GM21360 (cell line): ENCODE results near the gene ADGRG4.
"Not testable (repeated sequence)": the region's sequence is repeated elsewhere in the genome, so short reads cannot be mapped to it uniquely, and the experiment has no call there.

Experiments
- ATAC-seq: cut with Tn5 transposase; IDR thresholded peaks from one replicate; pipeline ENCODE4 v1.9.1; 2021; ENCODE audit warnings: mild to moderate bottlenecking, moderate library complexity; ENCODE audit not compliant: unreplicated experiment

ADGRG4 gene, protein sequence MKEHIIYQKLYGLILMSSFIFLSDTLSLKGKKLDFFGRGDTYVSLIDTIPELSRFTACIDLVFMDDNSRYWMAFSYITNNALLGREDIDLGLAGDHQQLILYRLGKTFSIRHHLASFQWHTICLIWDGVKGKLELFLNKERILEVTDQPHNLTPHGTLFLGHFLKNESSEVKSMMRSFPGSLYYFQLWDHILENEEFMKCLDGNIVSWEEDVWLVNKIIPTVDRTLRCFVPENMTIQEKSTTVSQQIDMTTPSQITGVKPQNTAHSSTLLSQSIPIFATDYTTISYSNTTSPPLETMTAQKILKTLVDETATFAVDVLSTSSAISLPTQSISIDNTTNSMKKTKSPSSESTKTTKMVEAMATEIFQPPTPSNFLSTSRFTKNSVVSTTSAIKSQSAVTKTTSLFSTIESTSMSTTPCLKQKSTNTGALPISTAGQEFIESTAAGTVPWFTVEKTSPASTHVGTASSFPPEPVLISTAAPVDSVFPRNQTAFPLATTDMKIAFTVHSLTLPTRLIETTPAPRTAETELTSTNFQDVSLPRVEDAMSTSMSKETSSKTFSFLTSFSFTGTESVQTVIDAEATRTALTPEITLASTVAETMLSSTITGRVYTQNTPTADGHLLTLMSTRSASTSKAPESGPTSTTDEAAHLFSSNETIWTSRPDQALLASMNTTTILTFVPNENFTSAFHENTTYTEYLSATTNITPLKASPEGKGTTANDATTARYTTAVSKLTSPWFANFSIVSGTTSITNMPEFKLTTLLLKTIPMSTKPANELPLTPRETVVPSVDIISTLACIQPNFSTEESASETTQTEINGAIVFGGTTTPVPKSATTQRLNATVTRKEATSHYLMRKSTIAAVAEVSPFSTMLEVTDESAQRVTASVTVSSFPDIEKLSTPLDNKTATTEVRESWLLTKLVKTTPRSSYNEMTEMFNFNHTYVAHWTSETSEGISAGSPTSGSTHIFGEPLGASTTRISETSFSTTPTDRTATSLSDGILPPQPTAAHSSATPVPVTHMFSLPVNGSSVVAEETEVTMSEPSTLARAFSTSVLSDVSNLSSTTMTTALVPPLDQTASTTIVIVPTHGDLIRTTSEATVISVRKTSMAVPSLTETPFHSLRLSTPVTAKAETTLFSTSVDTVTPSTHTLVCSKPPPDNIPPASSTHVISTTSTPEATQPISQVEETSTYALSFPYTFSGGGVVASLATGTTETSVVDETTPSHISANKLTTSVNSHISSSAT (N-terminal part only)

DNA sequence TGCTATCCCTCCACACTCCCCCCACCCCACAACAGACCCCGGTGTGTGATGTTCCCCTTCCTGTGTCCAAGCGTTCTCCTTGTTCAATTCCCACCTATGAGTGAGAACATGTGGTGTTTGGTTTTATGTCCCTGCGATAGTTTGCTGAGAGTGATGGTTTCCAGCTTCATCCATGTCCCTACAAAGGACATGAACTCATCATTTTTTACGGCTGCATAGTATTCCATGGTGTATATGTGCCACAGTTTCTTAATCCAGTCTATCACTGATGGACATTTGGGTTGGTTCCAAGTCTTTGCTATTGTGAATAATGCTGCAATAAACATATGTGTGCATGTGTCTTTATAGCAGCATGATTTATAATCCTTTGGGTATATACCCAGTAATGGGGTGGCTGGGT lies at the start of gene ADGRG4:
TSS of gene ADGRG4 (plus strand) at position 243 of the 400 bp plus-strand sequence. CDS start 7,815 bp downstream, outside the sequence.
- ATAC-seq: not testable (repeated sequence)

DNA sequence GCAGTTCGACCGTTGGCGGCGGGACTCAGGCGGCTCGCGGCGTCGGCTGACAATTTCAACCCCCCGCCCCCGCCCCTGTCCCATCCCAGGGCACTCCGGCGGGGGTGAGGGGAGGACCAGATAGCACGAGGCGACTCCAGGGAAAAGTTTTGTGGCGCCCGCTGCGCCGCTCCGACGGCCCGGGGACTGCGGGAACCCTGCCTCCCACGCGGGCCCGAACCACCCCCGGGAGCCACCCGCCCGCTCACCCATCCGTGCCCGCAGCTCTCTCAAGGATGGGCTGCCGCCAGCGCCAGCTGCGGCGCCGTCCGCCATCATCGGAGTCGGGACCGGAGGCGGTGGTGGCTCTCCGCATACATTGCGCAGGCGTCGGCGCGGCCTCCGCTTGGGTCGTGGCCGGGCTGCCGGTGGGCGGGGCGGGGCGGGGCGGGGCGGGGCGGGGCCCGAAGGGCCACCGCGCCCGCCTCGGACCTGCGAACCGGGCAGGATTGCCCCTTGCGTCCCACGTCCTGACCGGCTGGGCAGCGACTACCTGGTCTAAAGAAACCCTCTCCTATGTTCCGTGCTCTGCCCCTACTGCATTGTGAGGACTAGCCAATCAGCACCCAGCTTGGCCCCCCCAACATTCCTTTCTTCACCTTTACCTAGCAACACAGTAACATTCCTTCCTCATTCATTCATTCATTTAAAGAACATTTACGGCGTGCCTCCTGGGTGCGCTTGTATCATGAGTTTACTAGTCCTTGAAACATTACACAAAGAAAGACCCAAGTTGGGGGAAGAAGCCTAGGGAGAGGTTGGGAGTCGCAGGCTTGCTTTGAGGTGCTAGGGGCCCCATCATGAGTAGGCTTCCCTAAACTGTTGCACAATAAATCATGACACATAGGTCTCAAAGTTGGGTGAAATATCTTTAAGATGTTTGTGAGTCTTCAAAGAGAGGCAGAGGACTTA lies 49.4 kb upstream of the ADGRG4 start, which contains the start of gene MAP7D3:
TSS of gene MAP7D3 (minus strand) at position 360 of the 951 bp plus-strand sequence. CDS start at position 318, 42 bp downstream.
- peak; percentile 81 for ATAC-seq

DNA sequence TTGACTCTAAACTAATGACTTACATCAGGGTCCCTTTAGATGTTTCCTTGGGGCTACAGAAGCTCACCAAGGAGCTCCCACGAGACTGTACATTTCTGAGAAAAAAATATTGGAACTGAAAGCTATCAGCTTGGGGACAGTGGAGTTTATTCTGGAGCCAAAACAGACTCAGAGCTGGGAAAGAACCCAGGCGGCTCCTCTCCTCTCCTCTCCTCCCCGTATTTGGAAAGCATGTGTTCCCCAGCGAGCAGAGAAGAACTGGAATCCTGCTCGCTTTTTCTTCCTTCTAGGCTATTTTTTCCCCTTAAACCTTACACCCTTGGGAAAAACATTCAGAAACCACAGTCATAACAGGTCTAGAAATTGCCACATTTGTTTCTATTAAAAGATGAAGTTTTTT lies 45.2 kb upstream of the ADGRG4 start:
- ATAC-seq: no peak

DNA sequence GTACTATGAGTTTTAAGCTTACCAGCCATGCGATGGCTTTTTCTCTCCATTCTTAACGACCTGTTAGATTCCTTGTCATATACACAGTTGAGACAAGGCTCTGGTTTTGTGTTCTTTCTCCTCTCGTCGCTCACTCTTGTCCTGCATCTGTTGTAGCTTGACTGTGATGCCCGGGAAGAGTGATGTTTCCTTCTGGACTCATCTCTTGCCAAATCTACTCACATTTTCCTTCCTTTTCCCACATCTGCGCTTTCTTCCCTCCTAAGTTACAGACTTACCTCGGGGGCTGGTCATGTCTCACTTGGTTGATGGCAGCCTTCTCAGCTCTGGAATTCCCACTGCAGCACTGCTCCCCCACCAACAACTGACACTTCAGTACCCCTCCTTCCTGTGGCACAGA lies 44.7 kb upstream of the ADGRG4 start:
- ATAC-seq: no peak

DNA sequence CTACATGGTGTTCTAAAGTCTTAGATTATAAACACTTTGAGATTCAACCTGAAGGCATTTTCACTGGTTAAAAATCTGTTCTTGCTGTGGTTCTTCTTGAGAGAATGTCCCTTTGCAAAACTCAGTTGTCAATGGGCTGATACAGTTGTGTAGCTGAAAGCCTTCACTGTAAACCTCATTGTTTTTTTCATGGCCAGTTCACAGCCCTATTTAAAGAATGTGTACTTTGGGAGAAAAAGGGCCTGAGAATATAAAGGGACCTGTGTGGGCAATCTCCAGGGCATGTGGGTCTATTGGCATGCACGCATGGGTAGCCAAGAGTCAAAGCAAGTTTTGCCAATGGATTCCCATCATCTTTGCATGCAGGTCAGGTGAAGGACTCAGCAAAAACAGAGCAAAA lies 41.8 kb upstream of the ADGRG4 start:
- ATAC-seq: no peak

DNA sequence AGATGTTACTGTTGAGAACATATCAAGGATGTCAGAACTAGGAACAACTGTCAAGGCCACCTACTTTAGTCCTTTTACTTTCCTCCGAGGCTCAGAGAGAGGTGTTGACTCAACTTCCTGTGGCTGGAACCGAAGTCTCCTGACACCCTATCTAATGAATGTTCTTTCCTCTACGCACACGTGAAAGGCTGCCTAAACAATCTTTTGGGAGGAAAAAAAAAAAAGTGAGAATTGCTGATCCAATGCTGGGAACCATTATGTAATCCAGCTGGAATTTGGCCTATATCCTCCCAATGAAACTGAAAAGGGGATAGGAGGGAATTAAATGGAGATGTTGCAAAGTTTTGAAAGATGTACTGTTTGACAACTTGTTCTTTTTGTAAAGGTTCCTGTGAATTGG lies 41.2 kb upstream of the ADGRG4 start:
- no peak for ATAC-seq

DNA sequence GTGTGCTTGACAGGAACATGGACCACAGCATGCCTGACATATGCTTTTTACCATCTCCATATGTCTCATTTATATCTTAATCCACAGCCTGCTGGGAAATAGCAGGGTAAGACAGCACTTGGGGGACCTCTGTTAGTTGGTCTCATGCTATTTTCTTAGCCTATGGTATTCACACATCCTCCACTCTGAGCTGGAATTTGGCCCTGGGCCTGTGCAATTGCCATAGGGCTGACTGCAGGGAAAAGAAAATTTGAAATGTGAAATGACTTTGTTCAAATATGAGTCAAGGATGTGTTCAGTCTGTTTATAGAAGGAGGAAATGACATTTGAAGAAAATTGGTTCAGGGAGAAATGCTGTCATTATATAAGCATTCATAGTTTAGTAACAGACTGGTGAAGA lies 40.0 kb upstream of the ADGRG4 start:
- ATAC-seq: no peak

DNA sequence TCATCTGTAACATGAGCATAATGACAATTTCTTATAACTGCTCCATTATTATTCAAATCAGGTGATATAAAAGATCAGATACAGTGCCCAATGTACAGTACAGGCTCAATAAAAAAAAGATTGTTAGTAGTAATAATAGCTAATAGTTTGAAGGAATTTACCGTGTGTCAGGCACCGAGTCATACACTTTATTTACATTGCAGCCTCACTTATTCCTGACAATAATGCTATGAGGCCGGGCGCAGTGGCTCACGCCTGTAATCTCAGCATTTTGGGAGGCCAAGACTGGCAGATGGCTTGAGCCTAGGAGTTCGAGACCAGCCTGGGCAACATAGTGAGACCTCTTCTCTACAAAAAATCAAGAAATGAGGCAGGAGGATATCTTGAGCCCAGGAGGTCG lies 39.4 kb upstream of the ADGRG4 start:
- ATAC-seq: no peak

DNA sequence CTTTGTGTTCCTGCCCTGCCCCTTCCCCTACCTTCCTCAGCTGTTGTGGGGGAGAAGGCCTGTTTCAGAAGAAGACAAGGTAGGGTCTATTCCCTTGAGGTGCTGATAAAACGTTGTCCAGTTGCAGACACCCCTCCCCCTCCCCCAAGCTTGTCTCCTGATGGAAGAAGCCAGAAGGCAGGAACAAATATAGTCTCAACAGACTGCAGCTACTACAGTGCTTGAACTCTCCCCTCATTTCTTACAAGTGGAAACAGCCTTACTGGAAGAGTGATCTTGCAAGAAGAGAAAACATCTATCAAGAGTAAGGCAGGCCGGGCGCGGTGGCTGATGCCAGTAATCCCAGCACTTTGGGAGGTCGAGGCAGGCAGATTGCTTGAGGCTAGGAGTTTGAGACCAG lies 38.5 kb upstream of the ADGRG4 start:
- ATAC-seq: no peak

DNA sequence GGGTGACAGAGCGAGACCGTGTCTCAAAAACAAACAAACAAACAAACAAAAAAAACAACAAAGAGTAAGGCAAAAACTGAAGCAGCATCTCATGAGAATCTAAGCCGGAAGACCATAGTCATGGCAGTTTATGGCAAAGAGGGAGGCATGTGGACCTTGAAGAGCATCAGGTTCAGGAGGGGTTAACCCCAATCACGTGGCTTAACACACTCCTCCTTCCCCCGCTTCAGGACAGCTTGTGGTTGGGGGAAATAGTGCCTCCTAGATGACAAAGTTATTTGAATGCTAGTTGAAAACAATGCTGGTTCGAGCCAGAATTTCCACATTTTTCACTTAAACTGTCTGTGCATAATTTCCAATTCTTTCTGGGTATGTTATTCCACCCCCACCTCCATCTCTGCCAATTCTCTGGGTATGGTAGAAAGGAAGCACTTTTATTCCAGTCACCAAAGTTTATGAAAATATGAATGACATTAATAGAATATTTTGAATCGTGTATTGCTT lies 37.9 kb upstream of the ADGRG4 start:
- no peak for ATAC-seq

DNA sequence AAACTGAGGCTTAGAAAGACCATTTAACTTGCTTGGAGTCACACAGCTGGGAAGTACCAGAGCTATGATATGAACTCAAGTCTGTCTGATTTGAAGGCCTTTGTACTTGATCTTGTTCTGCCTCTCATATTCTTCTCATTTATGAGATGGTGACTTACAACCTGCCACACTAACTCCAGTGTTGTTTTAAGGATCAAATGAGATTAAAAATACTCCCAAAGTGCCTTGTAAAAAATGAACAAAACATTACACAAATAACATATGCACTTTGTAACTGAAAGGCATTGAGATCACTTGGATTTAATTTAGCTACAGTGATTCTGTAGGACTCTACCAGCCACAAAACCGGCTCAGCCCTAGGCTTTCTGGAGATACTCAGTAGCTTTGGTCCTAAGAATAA lies 33.9 kb upstream of the ADGRG4 start:
- ATAC-seq: no peak

DNA sequence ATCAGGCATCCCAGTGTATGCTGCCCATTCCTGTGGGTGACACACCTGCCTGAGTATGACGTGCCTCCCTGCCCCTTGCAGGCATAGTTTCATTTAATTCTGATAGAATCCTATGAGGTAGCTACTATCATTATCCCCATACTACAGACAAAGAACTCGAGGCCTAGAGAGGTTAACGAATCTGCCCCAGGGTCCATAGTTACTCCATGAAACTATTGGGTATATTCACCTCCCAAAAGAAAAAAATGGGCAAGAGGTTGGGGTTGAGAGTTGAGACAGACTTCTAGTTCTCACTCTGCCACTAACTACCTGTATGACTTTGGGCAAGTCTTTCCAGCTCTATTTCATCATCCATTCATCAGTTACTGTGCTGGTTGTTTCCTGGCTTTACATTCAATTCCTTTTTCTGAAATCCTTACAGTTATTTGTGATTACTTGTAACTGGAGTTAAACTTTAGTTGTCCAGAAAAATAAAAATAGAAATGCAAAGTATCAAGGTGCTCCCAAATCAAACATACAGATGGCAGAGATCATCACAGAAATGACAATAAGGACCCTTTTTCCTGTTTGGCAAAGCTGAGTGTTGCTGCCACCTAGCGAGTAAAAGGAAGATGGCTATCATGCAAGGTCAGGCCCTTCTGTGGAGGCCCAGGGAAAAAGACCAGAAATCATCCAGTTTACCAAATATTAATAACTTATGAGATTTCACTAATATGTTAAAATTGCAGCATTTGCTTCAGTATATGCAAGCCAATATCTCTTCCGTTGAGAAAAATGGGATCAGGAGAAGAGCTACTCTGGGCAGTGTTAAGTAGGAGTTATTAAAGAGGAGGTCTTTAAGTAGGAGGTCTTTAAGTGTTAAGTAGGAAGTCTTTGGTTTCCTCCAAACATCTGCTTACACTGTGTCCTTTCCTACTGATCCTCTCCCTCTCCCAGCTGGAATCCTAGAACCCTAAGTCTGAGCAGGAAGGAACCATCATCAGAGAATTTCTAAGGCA lies 32.4 kb upstream of the ADGRG4 start:
- ATAC-seq: no peak

DNA sequence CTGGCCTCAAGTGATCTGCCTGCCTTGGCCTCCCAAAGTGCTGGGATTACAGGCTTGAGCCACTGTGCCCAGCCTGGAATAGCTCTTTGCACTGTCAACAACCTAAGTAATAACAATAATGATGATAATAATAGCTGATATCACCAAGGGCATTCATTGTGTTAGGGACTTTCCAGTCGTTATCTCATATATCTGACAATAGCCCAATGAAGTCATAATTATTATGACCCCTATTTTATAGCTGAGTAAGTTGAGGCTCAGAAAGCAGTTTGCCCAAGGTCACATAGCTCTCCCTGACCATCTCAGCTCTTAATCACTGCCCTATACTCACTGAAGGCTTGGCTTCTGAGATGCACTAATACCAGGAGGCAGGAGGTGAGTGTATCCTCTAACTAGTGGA lies 30.8 kb upstream of the ADGRG4 start:
- no peak for ATAC-seq

DNA sequence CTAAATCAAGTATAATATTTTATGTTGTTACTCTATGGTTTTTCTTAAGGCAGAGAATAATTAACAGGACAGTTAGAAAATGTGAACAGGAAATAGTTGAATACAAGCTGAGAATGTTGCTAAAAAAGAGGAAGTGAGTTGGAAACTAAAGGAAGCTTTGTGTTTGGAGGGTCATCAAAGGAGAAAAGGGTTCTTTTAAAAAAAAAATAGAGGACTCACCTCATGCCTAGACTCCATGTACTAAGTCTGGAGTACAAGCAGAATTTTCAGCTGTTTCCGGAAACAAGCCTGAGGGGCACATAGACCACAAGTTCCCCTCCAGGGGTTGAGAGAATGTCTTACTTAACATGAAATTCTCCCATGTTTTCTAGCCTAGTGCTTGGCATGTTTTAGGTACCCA lies 29.5 kb upstream of the ADGRG4 start:
- ATAC-seq: no peak

DNA sequence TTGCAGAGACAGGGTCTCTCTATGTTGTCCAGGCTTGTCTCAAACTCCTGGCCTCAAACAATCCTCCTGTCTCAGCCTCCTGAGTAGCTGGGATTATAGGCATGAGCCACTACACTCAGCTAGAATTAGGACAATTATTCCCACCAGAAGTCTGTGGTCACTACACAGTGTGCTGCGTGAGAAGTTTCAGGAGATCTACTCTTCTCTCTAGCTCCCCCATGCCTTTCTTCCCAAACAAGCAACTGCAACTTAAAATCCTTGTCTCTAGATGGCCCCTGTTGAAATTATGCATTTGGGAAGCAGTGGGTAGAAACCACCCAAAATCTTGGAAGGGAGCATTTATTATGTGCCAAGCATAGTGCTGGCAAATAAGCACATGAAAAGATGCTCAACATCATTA lies 28.4 kb upstream of the ADGRG4 start:
- no peak for ATAC-seq

DNA sequence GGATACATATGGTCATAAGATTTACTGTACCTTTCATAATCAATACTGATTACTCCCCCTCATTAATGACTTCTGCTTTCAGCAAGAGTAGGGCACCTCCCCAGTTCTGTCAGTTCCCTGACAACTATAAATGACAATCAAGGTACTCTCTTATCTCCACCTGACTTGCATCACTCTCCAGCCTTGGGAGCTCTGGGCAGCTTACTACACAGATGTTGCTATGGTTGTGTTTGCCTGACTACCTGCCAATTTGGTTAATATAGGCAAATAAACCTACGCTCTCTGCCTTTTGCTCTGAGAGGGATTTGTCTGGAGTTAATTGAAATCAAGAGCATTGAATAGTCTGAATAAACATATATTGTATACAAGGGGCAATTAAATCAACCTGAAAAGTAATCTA lies 26.8 kb upstream of the ADGRG4 start:
- ATAC-seq: no peak

DNA sequence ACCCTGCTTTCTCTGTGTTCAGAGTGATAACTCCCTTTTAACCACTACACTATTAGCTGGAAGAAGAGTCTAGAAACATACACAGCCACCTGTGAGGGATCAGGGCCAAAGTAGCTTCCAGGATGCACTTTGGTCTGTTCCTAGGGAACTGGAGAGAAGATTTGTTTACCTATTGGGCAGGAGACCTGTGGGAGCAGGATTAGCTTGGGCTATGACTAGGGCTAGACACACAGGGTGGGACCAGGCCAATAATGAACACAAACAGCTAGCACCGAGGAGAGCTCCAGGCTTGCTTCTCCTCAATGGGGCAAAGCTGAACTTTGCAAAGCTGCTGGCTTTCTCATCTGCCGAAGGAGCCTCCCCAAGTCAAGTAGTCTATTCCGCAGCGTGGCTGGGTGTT lies 25.2 kb upstream of the ADGRG4 start:
- ATAC-seq: no peak

DNA sequence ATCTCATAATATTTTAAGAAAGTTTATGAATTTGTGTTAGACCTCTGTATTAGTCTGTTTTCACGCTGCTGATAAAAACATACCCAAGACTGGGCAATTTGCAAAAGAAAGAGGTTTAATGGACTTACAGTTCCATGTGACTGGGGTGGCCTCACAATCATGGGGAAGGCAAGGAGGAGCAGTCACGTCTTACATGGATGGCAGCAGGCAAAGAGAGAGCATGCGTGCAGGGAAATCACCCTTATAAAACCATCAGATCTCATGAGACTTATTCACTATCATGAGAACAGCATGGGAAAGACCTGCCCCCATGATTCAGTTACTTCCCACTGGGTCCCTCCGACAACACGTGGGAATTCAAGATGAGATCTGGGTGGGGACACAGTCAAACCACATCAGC lies 14.4 kb upstream of the ADGRG4 start:
- ATAC-seq: not testable (repeated sequence)

DNA sequence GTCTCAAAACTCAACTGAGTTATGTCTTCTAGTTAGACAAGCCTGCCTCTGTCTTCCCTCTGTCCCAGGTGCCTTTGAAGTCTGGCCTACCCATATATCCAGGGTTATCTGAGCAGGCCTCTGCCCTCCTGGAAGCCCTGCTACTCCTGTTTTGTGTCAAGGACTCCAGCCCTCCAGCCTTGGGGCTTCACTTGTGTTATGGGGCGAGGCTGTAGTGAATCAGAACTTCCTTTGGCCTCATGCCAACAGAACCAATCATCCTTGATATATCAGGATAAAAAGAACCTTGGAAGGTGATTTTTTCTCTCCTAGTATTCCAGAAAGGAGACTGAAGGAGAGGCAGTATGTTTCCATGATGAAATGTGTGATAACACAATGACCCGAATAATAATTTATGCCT lies 8.9 kb upstream of the ADGRG4 start:
- no peak for ATAC-seq
